ENCODE data around the gene RNF113A. TPM values are rescaled to one million over a fixed set of nuclear protein-coding genes. Genes with fewer than 3 reads are reported as not detected.

The RNF113A gene
- total RNA-seq, 4 donors from 2014 or later = 8.9 to 15.7 (median 12.1) TPM

DNA sequence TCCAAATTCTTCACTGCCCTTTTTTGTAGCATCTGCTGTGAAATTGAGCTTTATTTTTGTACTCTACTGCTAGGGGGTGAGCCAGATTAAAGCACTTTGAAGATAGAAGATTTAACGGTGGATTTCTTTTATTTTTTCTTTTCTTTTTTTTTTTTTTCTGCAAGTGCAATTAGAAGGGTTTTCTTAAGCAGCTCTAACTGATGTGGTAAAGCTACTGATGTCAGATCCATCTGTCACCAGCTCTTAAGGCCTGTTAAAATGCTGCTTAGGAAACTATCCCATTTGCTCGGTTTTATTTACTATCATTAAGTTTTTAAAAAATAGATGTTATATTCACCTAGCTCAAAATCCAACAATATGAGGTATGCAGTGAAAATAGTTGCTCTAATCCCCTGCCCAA is 7.2 kb upstream of the RNF113A start:
- H3K9me3 ChIP-seq = no peaks in the 10 kb centered on the region
- no peak overlapping the region for H3K4me3 ChIP-seq
- no peak for DNase-seq
- peaks cover 0 to 8% of the 10 kb centered on the region in 2 donors for H3K4me1 ChIP-seq
- no peaks in the 10 kb centered on the region for H3K27me3 ChIP-seq
- intact Hi-C loops (cut with DNase I; ENCODE audit: low total_unique reads) = loop anchor here (10.0 kb wide), 1 partner anchor 304 kb away; the partner anchor contains the start of gene UBE2A
- H3K36me3 ChIP-seq = peaks cover 0 to 12% of the 10 kb centered on the region in 2 donors
- ATAC-seq = no peak
- H3K27ac ChIP-seq = no peak overlapping the region
- in situ Hi-C loops (cut with MboI; ENCODE audit: low sequenced_read_pairs in 4 of 4) = no loop called here
- no peak for TF ChIP-seq POLR2A (IDR thresholded peaks at IDR 0.05)
- TF ChIP-seq, protein P1, sequence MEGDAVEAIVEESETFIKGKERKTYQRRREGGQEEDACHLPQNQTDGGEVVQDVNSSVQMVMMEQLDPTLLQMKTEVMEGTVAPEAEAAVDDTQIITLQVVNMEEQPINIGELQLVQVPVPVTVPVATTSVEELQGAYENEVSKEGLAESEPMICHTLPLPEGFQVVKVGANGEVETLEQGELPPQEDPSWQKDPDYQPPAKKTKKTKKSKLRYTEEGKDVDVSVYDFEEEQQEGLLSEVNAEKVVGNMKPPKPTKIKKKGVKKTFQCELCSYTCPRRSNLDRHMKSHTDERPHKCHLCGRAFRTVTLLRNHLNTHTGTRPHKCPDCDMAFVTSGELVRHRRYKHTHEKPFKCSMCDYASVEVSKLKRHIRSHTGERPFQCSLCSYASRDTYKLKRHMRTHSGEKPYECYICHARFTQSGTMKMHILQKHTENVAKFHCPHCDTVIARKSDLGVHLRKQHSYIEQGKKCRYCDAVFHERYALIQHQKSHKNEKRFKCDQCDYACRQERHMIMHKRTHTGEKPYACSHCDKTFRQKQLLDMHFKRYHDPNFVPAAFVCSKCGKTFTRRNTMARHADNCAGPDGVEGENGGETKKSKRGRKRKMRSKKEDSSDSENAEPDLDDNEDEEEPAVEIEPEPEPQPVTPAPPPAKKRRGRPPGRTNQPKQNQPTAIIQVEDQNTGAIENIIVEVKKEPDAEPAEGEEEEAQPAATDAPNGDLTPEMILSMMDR (IDR thresholded peaks at IDR 0.05 in 4 of 5, conservative IDR thresholded peaks at IDR 0.05 in 1 of 5) = no peak

DNA sequence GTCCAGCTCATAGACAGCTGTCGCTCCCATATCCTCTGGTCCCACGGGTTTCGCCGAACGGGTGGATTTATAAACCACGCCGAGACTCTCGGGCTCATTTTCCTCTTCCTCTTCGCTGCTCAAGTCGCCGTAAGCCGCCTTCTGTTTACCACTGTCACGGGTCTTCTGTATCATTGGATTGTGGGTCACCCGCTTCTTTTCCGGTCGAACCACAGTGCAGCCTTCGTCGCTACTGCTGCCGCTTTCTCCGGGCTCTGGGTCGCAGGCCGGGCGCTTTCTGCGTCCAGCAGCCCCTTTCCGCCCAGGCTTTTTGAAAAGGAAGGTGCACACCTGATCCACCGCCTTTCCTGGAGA is 311 bp downstream of the RNF113A start:
- Histone ChIP-seq H3K9me3 (no peaks in the 10 kb centered on the region), H3K4me3 (peak overlapping the region; percentile 69 to 83 (median 76)), H3K27ac (peak overlapping the region; percentile 93 to 98 (median 94)), H3K27me3 (no peaks in the 10 kb centered on the region), H3K36me3 (peaks cover 0 to 3% of the 10 kb centered on the region in 2 donors), H3K4me1 (peaks cover 6 to 32% of the 10 kb centered on the region in 2 donors)
- in situ Hi-C loops (cut with MboI; ENCODE audit: low sequenced_read_pairs in 4 of 4) (no loop called here), intact Hi-C loops (cut with DNase I; ENCODE audit: low total_unique reads) (loop anchor here (1.0 to 10.0 kb wide), 6 partner anchors 19 to 404 kb away; partner anchors contain the start of genes NKAP, RPL39, SLC25A5 and UBE2A)
- no peak for TF ChIP-seq POLR2A (IDR thresholded peaks at IDR 0.05)
- TF ChIP-seq, protein P1 (IDR thresholded peaks at IDR 0.05 in 4 of 5, conservative IDR thresholded peaks at IDR 0.05 in 1 of 5) = no peak
- peak; percentile 51 to 80 for ATAC-seq
- peak in 1 of 2 donors; percentile 13 for DNase-seq

DNA sequence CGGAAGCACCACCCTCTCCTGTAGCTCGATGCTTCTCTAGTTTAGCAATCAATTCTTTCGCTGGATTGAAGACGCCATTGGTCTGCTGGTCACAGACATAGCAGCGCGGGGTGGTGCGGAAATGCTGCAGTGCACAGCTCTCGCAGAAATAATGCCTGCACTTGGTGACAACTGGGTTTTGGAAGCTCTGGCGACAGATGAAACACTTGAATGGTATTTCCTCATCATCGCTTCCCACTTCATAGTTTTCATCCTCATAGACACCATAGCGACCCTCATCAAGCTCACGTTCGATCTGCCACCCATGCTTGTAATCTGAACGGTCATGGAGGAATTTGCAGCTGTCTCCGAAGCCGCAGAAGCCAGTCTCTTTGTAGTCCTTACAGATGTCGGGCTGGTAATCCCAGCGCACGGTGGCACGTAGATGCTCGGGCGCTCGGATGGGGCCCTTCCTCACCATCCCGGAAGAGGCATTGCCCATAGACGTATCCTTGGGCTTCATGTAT is 854 bp downstream of the RNF113A start:
- ATAC-seq (peak; percentile 7 to 15), DNase-seq (no peak)
- in situ Hi-C loops (cut with MboI; ENCODE audit: low sequenced_read_pairs in 4 of 4) = no loop called here
- H3K36me3 ChIP-seq = peaks cover 0 to under 1% of the 10 kb centered on the region in 2 donors
- H3K4me3 ChIP-seq = peak overlapping the region; percentile 69 to 83 (median 76)
- H3K4me1 ChIP-seq = peaks cover 6 to 32% of the 10 kb centered on the region in 2 donors
- H3K9me3 ChIP-seq = no peaks in the 10 kb centered on the region
- TF ChIP-seq POLR2A (IDR thresholded peaks at IDR 0.05) = no peak
- TF ChIP-seq, protein P1 (IDR thresholded peaks at IDR 0.05 in 4 of 5, conservative IDR thresholded peaks at IDR 0.05 in 1 of 5) = no peak
- intact Hi-C loops (cut with DNase I; ENCODE audit: low total_unique reads) = loop anchor here (1.0 to 10.0 kb wide), 6 partner anchors 18 to 403 kb away; partner anchors contain the start of genes NKAP, RPL39, SLC25A5 and UBE2A
- no peaks in the 10 kb centered on the region for H3K27me3 ChIP-seq
- H3K27ac ChIP-seq = peak overlapping the region; percentile 93 to 98 (median 94)

DNA sequence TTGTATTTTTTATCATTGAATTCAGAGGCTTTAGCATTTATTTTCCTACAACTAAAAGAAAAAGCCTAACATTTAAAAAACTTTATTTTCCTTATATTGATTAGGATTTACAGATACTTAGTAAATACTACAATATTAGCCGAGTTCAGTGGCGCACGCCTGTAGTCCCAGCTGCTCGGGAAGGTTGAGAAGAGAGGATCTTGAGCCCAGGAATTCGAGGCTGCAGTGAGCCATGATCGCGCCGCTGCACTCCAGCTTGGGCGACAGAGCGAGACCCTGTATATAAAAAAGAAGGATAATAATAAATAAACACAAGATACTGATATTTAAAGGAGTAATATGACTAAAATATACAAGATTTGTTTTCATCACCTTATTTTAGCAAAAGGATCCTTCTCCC is 18.1 kb downstream of the RNF113A start:
- Histone ChIP-seq H3K27me3 (no peaks in the 10 kb centered on the region), H3K4me3 (peak overlapping the region; percentile 62 to 77 (median 76)), H3K4me1 (no peaks in the 10 kb centered on the region), H3K27ac (peak overlapping the region; percentile 83 to 95 (median 90)), H3K9me3 (no peaks in the 10 kb centered on the region), H3K36me3 (peaks cover 0 to 9% of the 10 kb centered on the region in 2 donors)
- ATAC-seq (peak in 1 of 2 donors; percentile 40), DNase-seq (peak in 1 of 2 donors; percentile 12)
- in situ Hi-C loops (cut with MboI; ENCODE audit: low sequenced_read_pairs in 4 of 4) (no loop called here), intact Hi-C loops (cut with DNase I; ENCODE audit: low total_unique reads) (loop anchor here (1.0 to 10.0 kb wide), 3 partner anchors 62 to 389 kb away; partner anchors contain the start of genes RPL39 and SLC25A5)
- no peak for TF ChIP-seq POLR2A (IDR thresholded peaks at IDR 0.05)
- TF ChIP-seq, protein P1 (IDR thresholded peaks at IDR 0.05 in 4 of 5, conservative IDR thresholded peaks at IDR 0.05 in 1 of 5) = no peak

Measured in gastrocnemius medialis (tissue), 4 donors.